ENCODE measurements around the gene CRISP1.
"Not testable (repeated sequence)": the region's sequence is repeated elsewhere in the genome, so short reads cannot be mapped to it uniquely, and the experiment has no call there.

CRISP1 gene

DNA sequence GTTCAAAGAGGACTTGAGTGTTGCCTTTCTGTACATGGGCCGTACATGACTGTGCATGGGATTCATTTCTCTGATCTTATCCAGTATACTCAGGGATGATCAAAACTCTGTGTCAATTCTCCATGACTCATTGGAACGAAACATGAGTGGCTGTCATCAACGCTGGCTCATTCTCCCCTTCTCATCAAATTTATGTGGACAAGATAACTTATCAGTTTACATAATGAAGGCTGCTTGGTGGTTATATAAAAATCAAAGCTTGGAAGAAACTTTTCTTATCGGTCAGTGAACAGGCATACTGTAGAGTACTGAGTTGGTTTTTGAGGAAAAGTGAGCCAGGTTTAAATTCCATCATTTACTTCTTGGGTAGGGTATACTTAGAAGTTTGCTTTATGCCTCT, 24.9 kb downstream of the CRISP1 start:
- no peak for DNase-seq (ENCODE audit: low read depth in 2 of 2)

DNA sequence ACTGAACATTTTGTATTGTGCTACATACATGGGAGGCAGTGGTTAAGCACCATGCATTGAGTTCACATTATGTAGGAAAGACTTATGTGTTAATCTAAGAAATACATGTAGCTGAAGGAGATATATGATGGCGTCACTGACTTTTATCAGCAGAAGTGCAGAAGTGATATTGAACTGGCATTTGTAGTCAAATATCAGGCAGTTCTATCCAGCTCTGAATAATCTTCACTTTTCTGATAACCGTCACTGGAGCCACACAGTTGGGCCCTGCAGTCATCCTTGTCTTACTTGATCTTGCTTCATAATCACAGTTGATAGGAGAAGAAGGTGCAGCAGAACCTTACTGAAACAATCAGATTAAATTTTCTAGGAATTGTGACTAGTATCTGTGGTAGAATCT, 26.4 kb downstream of the CRISP1 start:
- no peak for DNase-seq (ENCODE audit: low read depth in 2 of 2)

DNA sequence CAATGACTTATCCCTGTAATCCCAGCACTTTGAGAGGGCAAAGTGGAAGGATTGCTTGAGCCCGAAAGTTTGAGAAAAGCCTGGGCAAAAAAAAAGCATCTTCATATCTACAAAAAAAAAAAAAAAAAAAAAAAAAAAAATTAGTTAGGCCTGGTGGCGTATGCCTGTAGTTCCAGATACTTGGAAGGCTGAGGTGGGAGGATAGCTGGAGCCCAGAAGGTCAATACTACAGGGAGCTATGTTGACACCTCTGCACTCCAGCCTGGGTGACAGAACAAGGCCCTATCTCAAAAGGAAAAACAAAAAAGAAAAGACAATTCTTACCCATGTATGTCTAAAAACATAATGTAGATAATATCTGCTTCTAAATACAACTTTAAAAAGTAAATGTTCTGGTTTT, 27.2 kb downstream of the CRISP1 start:
- no peak for DNase-seq (ENCODE audit: low read depth in 2 of 2)

DNA sequence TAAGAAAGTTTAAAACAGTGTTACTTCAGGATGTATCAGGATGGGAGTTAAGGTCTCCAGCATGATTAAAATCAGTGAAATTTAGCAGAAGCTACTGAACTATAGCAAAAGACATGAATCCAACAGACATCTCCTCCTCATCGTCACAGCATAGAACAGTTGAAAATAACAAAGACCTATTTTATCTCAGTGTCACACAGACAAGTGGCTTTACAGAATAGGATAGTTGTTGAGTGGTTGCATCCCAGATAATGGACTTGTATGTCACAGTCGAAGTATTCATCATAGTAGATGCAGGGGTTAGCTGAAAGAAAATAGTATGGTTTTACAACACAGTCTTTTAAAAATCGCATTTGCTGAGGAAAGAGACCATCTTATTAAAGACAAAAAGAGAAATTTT, 31.2 kb downstream of the CRISP1 start:
- DNase-seq (ENCODE audit: low read depth in 2 of 2) = no peak

DNA sequence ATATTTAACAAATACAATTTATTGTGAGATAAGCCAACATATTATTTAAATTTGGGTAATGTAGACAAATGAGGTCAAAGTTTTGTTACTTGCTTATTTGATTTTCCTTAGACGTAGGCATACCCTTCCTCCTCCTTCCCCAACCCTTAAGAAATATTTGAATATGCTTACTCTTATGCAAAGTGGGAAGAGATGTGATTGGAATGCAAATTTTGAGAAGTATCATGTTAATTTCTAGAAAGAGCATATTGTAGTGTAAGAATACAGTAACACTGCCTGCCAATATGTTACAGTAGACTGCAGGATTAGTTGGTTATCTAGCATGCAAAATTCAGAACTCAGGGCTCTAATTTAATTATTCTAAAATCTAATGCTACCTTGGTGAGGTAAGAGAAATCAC, 32.9 kb downstream of the CRISP1 start:
- no peak for DNase-seq (ENCODE audit: low read depth in 2 of 2)

DNA sequence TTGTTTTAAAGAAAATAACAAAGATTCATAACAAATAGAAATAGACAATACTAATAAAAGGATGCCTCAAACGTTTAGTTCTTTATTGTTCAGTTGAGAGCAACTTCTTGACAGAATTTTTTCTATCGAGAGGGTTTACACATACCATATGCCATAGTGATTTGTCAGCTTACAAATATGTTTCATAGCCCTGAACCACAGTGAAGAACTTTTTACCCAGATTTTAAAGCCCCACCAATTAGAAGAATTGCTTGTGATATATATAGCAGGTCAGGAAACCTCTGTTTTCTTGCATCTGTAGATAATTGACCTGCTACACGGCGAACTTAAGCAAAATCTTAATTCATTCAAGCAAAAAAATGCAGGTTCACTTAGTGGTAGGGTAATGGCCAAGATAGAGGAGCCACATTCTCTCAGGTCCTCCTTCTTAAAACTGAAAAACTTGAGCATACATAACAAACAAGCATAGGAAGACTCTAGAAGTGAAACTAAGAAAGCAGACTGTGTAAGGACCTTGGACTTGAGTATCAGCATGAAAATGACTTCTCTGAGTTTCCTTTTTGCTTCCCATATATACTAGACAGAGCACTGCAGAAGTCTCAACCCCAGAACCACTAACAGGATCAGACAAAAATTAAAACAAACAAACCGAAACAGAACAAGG, 39.5 kb downstream of the CRISP1 start:
- DNase-seq (ENCODE audit: low read depth in 2 of 2) = no peak

DNA sequence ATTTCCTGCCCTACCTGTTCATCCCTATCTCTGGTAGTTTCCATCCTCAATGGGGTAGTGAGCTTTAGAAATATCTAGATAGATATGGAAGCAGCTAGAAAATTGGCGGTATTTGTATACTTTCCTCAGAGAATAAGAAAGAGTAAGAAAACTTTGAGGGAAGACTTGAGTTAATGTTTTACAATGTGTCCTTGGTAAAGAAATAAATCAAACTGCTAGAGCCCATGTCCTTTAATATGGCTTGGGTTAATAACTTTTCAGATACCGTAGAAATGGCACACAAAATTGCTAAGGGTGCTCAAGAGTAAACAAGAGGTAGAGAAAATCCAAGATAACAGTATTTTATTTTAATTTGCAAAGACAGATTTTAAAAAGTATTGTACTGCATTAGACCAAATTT, 51.2 kb downstream of the CRISP1 start:
- DNase-seq (ENCODE audit: low read depth in 2 of 2) = no peak

DNA sequence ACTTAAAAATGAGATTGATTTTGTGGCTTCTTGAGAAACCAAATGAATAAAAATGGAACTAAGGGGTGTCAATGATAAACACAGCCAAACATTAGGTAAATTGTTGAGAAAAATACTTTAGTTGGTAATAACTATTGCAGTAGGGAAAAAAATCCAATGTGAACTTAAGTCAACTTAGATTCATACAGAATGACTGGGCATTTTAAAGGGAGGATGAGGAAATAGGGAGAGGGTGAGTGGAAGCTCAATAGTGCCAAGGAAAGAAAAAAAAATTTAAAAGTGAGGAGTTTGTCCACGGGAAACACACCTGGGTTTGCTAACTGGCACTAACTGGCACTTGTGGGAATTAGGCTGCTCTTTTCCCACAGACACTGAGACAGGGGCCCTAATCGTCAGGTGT, 53.1 kb downstream of the CRISP1 start:
- DNase-seq (ENCODE audit: low read depth in 2 of 2) = no peak

DNA sequence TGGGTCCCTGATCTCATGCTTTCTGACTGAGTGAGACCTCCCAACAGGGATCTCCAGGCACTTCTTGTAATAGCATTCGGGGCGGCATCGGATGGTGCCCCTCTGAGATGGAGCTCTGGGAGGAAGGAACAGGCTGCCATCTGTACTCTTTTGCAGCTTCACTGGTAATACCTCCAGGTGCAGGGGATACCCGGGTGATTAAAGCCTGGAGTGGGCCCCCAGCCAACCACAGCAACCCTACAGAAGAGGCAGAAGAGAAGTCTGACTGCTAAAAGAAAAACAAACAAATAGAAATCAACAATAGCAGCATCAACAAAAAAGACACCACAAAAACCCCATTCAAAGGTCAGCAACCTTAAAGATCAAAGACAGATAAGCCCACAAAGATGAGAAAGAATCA, 60.2 kb downstream of the CRISP1 start:
- no peak for DNase-seq (ENCODE audit: low read depth in 2 of 2)

DNA sequence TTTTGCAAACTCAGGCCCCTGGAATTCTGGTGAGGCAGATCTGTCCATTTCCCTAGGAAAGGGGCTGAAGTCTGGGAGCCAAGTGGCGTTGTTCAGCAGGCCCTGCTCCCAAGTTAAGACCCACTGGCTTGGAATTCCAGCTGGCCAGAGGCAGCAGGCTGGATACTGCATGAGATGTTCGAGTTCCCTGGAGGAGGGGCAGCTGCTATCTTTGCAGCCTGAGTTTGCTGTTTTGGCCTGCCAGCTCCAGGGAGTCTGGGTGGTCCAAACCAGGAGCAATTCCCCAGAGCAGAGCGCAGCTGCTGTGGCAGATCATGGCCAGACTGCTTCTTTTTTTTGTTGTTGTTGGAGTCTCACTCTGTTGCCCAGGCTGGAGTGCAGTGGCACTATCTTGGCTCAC, 61.1 kb downstream of the CRISP1 start:
- DNase-seq (ENCODE audit: low read depth in 2 of 2) = no peak

DNA sequence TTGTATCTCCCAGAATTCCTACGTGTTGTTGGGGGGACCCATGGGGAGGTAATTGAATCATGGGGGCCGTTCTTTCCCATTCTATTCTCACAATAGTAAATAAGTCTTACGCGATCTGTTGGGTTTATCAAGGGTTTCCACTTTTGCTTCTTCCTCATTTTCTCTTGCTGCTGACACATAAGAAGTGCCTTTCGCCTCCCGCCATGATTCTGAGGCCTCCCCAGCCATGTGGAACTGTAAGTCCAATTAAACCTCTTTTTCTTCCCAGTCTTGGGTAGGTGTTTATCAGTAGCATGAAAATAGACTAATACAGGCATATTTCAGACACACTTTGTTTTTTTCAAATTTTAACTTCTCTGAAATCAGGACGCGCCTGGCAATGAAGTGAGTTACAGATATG, 64.8 kb downstream of the CRISP1 start:
- no peak for DNase-seq (ENCODE audit: low read depth in 2 of 2)

DNA sequence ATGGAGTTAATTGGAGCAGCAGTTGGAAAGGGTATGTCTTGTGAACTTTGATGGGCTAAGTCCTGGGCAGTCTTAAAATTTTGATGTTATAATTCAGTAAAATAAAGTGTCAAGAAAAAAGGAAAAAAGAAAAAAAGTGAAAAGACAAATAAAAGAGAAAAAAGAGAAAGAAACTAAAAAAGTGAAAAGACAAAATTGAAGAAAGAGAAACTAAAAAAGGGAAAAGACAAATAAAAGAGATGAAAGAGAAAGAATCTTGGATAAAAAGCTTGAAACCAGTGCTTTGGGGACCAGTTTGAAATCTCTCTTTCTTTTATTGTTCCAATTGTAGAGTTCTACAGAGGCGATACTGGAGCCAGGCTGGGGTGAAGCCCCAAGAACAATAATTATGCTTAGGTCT, 67.2 kb downstream of the CRISP1 start:
- no peak for DNase-seq (ENCODE audit: low read depth in 2 of 2)

DNA sequence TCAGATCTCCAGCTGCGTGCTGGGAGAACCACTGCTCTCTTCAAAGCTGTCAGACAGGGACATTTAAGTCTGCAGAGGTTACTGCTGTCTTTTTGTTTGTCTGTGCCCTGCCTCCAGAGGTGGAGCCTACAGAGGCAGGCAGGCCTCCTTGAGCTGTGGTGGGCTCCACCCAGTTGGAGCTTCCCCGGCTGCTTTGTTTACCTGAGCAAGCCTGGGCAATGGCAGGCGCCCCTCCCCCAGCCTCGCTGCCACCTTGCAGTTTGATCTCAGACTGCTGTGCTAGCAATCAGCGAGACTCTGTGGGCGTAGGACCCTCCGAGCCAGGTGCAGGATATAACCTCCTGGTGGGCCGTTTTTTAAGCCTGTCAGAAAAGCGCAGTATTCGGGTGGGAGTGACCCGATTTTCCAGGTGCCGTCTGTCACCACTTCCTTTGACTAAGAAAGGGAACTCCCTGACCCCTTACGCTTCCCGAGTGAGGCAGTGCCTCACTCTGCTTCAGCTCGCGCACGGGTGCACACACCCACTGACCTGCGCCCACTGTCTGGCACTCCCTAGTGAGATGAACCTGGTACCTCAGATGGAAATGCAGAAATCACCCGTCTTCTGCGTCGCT, 69.4 kb downstream of the CRISP1 start:
- DNase-seq (ENCODE audit: low read depth in 2 of 2) = not testable (repeated sequence)

DNA sequence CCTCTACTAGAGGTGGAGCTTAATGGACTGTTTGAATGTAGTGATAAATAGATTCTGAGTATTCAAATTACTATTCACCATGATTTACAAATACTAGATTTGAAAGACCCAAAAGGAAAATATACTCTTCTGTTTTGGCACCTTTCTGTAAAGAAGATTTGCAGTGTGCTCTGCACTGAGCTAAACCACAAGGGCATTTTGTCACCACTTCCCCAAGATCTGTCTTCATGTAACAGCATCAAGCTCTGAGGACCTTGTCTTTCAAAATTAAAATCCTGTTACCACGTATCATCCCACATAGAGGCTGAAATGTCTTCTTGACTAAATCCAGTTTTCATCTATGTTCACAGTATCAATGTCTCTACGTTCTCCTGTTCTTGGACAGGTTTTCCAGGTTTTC, 76.0 kb downstream of the CRISP1 start:
- DNase-seq (ENCODE audit: low read depth in 2 of 2) = no peak

DNA sequence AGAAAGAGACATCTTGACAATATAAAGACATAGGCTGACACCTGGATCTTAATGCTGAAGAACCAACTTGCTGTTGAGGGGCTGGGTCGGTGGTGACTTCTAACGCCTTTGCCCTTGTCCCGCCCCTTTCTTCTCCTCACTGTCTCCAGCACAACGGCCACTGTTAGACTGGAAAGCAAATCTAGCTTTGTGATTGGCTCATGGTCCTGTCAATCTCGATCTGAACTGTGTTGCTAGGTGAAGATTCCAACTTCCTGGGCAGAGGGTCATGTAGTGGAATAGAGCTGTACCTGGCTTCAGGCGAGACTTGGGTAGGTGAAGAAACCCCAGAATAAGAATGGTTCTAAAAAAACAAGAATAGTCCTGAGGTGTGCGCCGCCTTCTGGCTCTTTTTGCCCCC, 79.2 kb downstream of the CRISP1 start, which contains the start of gene PGK2:
Gene PGK2, minus strand, starts transcription at position 110 of the 400 bp plus-strand sequence. Its CDS starts 98 bp downstream, at position 12.
- no peak for DNase-seq (ENCODE audit: low read depth in 2 of 2)

DNA sequence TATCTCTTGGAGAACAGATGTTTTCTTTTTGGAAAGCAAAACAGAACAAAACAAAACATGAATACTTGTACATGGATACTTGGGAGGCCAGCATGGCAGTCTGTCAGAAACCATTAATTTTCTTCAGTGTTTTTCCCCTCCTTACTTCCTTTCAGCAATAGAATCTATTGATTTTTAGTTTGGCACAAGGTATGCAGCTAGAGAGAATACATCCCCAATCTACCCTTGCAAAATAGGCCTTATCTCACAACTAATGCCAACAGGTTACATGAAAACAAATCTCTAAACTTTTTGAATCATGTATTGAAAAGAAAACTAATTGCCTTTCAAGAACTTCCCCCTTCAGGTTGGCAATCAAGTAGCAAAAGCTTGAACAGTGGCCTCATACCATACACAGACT, 82.1 kb downstream of the CRISP1 start:
- no peak for DNase-seq (ENCODE audit: low read depth in 2 of 2)
